ENCODE results near the gene VOPP1. TPM values are rescaled to one million over a fixed set of nuclear protein-coding genes. Genes with fewer than 3 reads are reported as not detected.

VOPP1 gene
- total and polyA plus RNA-seq, 9 of the 15 experiments (the other 6 are each of a cell fraction or from before 2014, with no cell fraction given): 8.2 to 45.8 (median 31.2) TPM

- POLR2A ChIA-PET: no interaction called here
- Histone ChIP-seq H3K27ac (ENCODE audit: extremely low read depth, low read depth, low read length) (no peak overlapping the region), H3K36me3 (ENCODE audit: control insufficient read depth, insufficient read depth, low read length) (peaks cover 10% of the 10 kb centered on the region; the same call in 2 of the 3 replicates), H3K79me2 (ENCODE audit: control insufficient read depth, insufficient read depth, low read length) (peaks cover 53% of the 10 kb centered on the region), H3K4me2 (ENCODE audit: insufficient read depth, low read length) (no peak overlapping the region), H4K20me1 (replicated peaks; ENCODE audit: control insufficient read depth, insufficient read depth, low read length) (peaks cover 23% of the 10 kb centered on the region; the same call in 1 of the 2 replicates), H3K9ac (ENCODE audit: insufficient read depth in 1 of 2, low read depth in 2 of 2, low read length in 2 of 2) (no peak overlapping the region), H3K27me3 (ENCODE audit: control insufficient read depth in 2 of 2, insufficient read depth in 2 of 2, low read length in 2 of 2) (no peaks in the 10 kb centered on the region), H2AFZ (ENCODE audit: low read depth, low read length) (no peak overlapping the region), H3K4me1 (replicated peaks in 1 of 2; ENCODE audit: control insufficient read depth in 2 of 2, insufficient read depth in 2 of 2, low read length in 2 of 2) (peaks cover 6 to 18% of the 10 kb centered on the region in 2 experiments; a peak in 4 of 5 replicates), H3K4me3 (no peak overlapping the region), H3K9me1 (ENCODE audit: control insufficient read depth, insufficient read depth, low read length) (no peaks in the 10 kb centered on the region), H3K9me3 (replicated peaks; ENCODE audit: control insufficient read depth, insufficient read depth, low read depth, low read length) (no peaks in the 10 kb centered on the region)
- BruUV-seq (replicated peaks): no TSS peak
- no peak for ATAC-seq
- WGBS (ENCODE audit: insufficient coverage, low coverage, missing lambda C conversion rate): 68% methylated on average over 10 of the region's 12 CpGs
- CTCF ChIA-PET (ENCODE audit: low intra/inter-chr PET ratio): no interaction called here
- intact Hi-C loops (cut with micrococcal nuclease): no loop called here
- in situ Hi-C loops (cut with MboI): no loop called here
- no peak for FAIRE-seq
- no peak for DNase-seq (ENCODE audit: extremely low read depth in 1 of 4, low spot score in 3 of 4)
- TF ChIP-seq ZNF518B (CRISPR knock-in tag; IDR thresholded peaks at IDR 0.05): no peak
- no peak for TF ChIP-seq CLOCK (CRISPR knock-in tag; IDR thresholded peaks at IDR 0.05; ENCODE audit: borderline replicate concordance)
- TF ChIP-seq PYGO2 (tag; IDR thresholded peaks at IDR 0.05): no peak
- TF ChIP-seq FOXP1 (CRISPR knock-in tag; IDR thresholded peaks at IDR 0.05): no peak
- no peak for TF ChIP-seq TFAP4 (CRISPR knock-in tag; IDR thresholded peaks at IDR 0.05; ENCODE audit: borderline replicate concordance)
- no peak for TF ChIP-seq ARID1B (IDR thresholded peaks at IDR 0.05)
- no peak for TF ChIP-seq TAF1 (IDR thresholded peaks at IDR 0.05; ENCODE audit: control insufficient read depth, extremely low read depth, insufficient read depth, low read length, severe bottlenecking)
- no peak for TF ChIP-seq NFATC3 (IDR thresholded peaks at IDR 0.05)
- TF ChIP-seq SAFB2 (IDR thresholded peaks at IDR 0.05; ENCODE audit: borderline replicate concordance, low read depth, low read length, severe bottlenecking): no peak
- TF ChIP-seq L3MBTL2 (IDR thresholded peaks at IDR 0.05): no peak
- no peak for TF ChIP-seq RCOR1 (IDR thresholded peaks at IDR 0.05; ENCODE audit: borderline replicate concordance in 1 of 2, low read depth in 2 of 2, low read length in 2 of 2)
- no peak for TF ChIP-seq EWSR1 (IDR thresholded peaks at IDR 0.05; ENCODE audit: borderline replicate concordance, low read depth, partially characterized antibody)
These were observed 13.1 kb downstream of the VOPP1 start for GRCh38 chr7:55558962-55559920.
